ENCODE data around the gene MEIKIN. TPM values are rescaled to one million over a fixed set of nuclear protein-coding genes. Genes with fewer than 3 reads are reported as not detected.

The MEIKIN gene
- total RNA-seq, 2 experiments from 2014 or later: not detected

DNA sequence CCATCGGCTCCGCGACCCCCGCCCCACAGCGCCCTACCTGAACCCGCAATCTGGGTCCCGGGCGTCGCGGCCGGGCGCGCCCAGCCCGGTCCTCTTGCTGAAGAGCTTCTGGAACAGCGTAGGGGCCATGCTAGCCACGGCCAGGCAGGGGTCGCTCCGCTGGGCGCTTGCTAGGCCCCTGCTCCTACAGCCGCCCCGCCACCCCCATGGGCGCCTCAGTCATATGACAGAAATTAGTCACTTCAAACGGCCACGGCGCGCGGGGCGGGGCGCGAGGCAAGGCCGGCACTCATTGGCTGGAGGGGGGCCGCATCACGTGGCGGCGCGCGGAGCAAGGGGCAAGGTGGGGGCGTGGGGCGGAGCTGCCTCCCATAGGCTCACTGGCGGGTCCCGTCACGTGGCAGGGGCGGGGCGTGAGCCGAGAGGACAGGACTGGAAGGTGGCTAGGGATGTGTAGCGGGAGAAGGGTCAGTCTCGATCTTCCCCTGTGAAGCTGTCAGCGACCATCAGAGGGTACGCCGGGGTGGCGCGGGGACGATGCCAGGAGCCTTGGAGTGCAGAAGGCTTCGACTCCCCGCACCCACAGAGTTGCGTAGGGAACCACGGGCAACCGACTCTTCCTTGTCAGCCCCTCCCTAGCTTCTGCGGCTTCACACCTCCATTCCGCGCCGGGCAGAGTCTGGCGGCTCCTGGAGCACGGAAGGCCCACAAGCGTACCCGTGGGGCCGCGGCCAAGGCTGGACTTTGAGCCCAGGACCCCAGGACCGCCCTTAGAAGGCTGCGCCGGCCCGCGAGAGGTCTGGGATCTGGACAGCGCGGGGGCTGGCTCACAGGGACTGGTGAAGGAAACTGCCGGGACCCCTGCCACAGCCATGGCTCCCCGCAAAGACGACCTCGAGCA, 148.4 kb downstream of the MEIKIN start, which contains the start of gene FNIP1:
Gene FNIP1, minus strand, starts transcription at position 225 of the 901 bp plus-strand sequence. Its CDS starts 96 bp downstream, at position 129.
- Histone ChIP-seq H3K9me2 (ENCODE audit: insufficient read depth, low read length) (no peaks in the 10 kb centered on the region), H2AFZ (ENCODE audit: low read length) (peak within 1 kb of the TSS; percentile 78), H3K4me3 (ENCODE audit: low read depth, low read length, poor library complexity, severe bottlenecking) (peak within 1 kb of the TSS; percentile 87), H3K4me1 (ENCODE audit: insufficient read depth, low read length, poor library complexity, severe bottlenecking) (peaks cover 35% of the 10 kb centered on the region), H3K9me3 (ENCODE audit: low read length) (no peaks in the 10 kb centered on the region), H4K20me1 (ENCODE audit: insufficient read depth, low read length) (peaks cover 23% of the 10 kb centered on the region; the same call in 1 of the 2 replicates), H3K4me2 (ENCODE audit: low read length) (peak within 1 kb of the TSS; percentile 89), H3K27ac (ENCODE audit: low read depth, low read length, poor library complexity, severe bottlenecking) (peak within 1 kb of the TSS; percentile 43), H3K79me2 (ENCODE audit: insufficient read depth, low read depth, low read length) (peaks cover 41% of the 10 kb centered on the region), H3K36me3 (ENCODE audit: insufficient read depth, low read length) (no peaks in the 10 kb centered on the region)
- peak; percentile 97 for DNase-seq (ENCODE audit: low spot score)
- POLR2A ChIA-PET: interaction anchor here (0.5 to 2.4 kb wide), 8 partner anchors 10 to 535 kb away, joined by 3 to 8 read pairs (median 3); no protein-coding TSS in a partner anchor
- TF ChIP-seq EZH2phosphoT487 (IDR thresholded peaks at IDR 0.05; ENCODE audit: borderline replicate concordance, low read depth, low read length): no peak
- TF ChIP-seq, protein P1, sequence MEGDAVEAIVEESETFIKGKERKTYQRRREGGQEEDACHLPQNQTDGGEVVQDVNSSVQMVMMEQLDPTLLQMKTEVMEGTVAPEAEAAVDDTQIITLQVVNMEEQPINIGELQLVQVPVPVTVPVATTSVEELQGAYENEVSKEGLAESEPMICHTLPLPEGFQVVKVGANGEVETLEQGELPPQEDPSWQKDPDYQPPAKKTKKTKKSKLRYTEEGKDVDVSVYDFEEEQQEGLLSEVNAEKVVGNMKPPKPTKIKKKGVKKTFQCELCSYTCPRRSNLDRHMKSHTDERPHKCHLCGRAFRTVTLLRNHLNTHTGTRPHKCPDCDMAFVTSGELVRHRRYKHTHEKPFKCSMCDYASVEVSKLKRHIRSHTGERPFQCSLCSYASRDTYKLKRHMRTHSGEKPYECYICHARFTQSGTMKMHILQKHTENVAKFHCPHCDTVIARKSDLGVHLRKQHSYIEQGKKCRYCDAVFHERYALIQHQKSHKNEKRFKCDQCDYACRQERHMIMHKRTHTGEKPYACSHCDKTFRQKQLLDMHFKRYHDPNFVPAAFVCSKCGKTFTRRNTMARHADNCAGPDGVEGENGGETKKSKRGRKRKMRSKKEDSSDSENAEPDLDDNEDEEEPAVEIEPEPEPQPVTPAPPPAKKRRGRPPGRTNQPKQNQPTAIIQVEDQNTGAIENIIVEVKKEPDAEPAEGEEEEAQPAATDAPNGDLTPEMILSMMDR (conservative IDR thresholded peaks at IDR 0.05; ENCODE audit: low read length): no peak
- no TSS peak for BruUV-seq (replicated peaks)
- intact Hi-C loops (cut with micrococcal nuclease; ENCODE audit: unreplicated experiment): loop anchor here (1.0 to 10.0 kb wide), 3 partner anchors 162 to 632 kb away; partner anchors contain the start of genes CDC42SE2, HINT1 and RAPGEF6
- CTCF ChIA-PET (ENCODE audit: unreplicated experiment): no interaction called here

DNA sequence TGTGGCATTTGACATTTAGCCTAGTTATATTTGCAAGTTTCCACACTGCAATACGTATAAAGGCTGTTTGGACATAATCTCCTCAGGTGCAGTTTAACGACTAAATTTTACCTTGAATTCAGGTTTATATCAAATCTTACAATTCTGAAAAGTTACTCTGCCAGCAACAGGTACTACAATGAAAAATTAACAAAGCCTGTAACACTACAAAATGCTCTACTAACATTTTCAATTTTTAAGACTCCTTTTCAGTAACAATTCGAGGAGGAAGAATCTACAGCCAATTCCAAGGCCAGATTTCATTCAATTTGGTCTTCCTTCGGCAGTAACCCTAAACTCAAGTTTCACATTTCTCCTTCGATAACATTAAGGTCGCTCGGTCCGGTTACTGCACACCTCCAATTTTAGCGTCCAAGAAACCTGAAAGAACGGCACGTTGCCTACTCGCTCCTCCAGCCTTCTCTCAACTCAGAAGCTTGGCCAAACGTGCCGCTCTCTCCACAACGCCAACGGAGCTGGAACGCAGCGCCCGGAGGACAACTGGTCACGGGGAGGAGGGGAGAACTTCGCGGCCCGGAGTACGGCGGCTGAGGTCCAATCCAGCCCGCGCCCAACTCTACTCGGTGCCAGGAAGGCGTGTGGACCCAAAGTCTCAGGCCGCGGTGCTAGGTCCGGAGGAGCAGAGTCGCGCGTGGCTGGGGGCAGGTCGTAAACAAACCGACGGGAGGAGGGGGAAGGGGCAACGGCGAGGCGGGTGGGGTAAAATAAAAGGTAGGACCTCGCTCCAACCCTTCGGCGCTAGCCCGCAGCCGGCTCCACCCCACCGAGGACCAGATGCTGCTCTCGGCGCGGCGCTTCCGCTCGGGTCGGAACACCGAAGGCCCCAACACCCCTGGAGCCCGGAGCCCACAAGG, 149.3 kb downstream of the MEIKIN start:
- peaks cover 23% of the 10 kb centered on the region for H4K20me1 ChIP-seq (ENCODE audit: insufficient read depth, low read length)
- POLR2A ChIA-PET: interaction anchor here (0.5 to 1.0 kb wide), 3 partner anchors 50 to 403 kb away, joined by 3 read pairs; no protein-coding TSS in a partner anchor
- intact Hi-C loops (cut with micrococcal nuclease; ENCODE audit: unreplicated experiment): loop anchor here (10.0 kb wide), 2 partner anchors 531 to 631 kb away; partner anchors contain the start of genes CDC42SE2 and HINT1
- H3K9me2 ChIP-seq (ENCODE audit: insufficient read depth, low read length): no peaks in the 10 kb centered on the region
- peaks cover 35% of the 10 kb centered on the region for H3K4me1 ChIP-seq (ENCODE audit: insufficient read depth, low read length, poor library complexity, severe bottlenecking)
- TF ChIP-seq, protein P1 (conservative IDR thresholded peaks at IDR 0.05; ENCODE audit: low read length): 0 out of 2 replicates have a peak, but pooled peaks have one; percentile 12
- no peak for TF ChIP-seq EZH2phosphoT487 (IDR thresholded peaks at IDR 0.05; ENCODE audit: borderline replicate concordance, low read depth, low read length)
- H3K4me3 ChIP-seq (ENCODE audit: low read depth, low read length, poor library complexity, severe bottlenecking): peak overlapping the region; percentile 87
- H3K4me2 ChIP-seq (ENCODE audit: low read length): peak overlapping the region; percentile 89
- CTCF ChIA-PET (ENCODE audit: unreplicated experiment): no interaction called here
- H2AFZ ChIP-seq (ENCODE audit: low read length): peak overlapping the region; percentile 78
- DNase-seq (ENCODE audit: low spot score): peak; percentile 52
- no peaks in the 10 kb centered on the region for H3K9me3 ChIP-seq (ENCODE audit: low read length)
- peak overlapping the region; percentile 43 for H3K27ac ChIP-seq (ENCODE audit: low read depth, low read length, poor library complexity, severe bottlenecking)
- BruUV-seq (replicated peaks): no TSS peak
- no peaks in the 10 kb centered on the region for H3K36me3 ChIP-seq (ENCODE audit: insufficient read depth, low read length)
- H3K79me2 ChIP-seq (ENCODE audit: insufficient read depth, low read depth, low read length): peaks cover 49% of the 10 kb centered on the region

Data from OCI-LY7 (cell line).